Nasal cavity respiratory epithelium epithelial cell of viscerocranial mucosa (primary cell): ENCODE results near the gene PIAS4. TPM values are rescaled to one million over a fixed set of nuclear protein-coding genes. Genes with fewer than 3 reads are reported as not detected.

Experiments
- total RNA-seq: library from RNA; depleted of rRNA; stranded (reverse); fragments of >200 nt; gene quantifications from 2 replicates; pipeline ENCODE4 v1.2.3, GENCODE V29; 2014

Gene PIAS4
- 14.7 and 20.6 TPM in 2 replicates for total RNA-seq

DNA sequence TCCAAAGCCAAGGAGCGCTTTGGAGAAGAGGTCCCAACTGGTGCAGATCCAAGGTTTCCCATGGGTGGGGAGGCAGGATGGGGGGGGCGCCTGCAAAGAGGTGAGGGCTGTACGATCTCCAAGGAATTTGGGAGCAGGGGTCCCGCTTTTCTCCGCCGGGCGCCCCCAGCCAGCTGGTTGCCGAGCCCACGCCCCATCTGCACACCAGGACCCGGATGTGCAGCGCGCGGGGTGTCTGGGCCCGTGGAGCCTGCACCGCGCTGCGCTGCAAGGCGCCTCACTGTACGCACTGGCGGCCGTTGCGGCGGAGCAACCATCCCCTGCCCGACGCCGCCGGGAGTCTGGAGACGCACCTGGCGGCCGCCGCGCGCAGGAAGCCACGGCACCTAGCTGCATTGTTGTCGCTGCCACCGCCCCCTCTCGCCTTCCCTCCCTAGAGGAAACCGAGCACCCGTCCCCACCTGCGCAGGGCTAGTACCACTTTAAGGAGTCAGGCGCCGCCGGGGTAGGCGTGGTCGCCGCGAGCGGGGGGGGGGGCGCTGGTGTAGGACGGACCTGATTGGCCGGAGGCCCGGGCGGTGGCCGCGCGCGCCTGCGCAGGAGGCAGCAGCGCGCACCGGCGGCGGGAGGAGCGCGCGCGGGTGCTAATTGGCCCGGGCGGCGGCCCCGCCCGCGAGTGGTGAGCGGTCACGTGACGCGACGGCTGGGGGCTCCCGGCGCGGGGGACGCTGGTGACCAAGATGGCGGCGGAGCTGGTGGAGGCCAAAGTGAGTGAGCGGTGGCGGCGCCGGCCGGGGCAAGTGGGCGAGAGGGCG, at the start of gene PIAS4:
Gene PIAS4 (plus strand): TSS at position 716 of the 815 bp plus-strand sequence. CDS start 25 bp downstream, at position 741.

DNA sequence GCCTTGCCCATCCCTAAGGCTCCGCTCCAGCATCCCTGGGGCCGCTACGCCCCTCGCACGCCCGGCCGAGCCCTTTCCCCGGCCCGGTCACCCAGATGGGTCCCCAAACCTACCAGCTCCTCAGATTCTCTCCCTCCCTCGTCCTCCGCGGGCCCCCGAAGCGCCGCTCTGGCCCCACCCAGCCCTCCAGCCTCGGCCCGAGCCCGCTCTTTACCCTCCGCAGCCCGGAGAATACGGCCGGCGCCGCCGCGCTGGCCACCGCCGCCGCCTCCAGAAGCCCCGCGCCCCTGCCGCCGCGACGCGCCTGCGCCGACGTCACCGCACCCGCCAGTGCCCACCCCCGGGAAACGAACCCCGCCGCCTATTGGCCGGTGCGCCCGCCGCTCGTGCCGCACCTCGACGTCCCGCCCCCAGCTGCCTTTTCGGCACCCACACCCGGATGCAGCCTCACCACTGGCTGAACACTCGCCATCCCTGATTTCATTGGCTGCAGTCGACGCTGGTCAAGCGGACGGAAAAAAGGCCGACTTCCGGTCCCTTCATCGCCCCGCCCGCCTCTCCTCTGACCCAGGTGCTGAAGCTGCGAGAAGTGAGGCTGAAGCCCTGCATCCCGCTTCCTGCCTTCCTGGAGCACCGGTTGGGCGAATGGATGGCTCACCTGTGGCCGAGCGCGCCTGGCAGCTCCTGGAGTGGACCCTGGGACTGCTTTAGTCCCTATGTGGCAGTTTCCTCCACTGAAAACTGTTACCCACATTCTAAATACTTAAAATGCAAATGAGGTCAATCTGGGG, 36.5 kb upstream of the PIAS4 start, which contains the start of gene DAPK3:
Gene DAPK3 (minus strand): TSS at position 292 of the 791 bp plus-strand sequence. CDS start 1,364 bp downstream, outside the sequence.

GRCh38 chr19:3984908-3985642, 22.5 kb upstream of the PIAS4 start, which contains the start of gene EEF2:
EEF2 (minus strand) TSS chr19:3985463; CDS start chr19:3985380, 83 bp downstream.

GRCh38 chr19:4066682-4067395, 59.3 kb downstream of the PIAS4 start, which contains the start of gene ZBTB7A:
ZBTB7A (minus strand) TSS chr19:4066899; CDS start chr19:4055232, 11,667 bp downstream.

Other genes starting within 250 kb of the PIAS4 start
- 22.9 and 23.8 TPM in 2 replicates for gene APBA3, start 246.0 kb upstream of the PIAS4 start, total RNA-seq
- gene MRPL54, start 245.1 kb upstream of the PIAS4 start, total RNA-seq: 15.3 and 68.4 TPM in 2 replicates
- not detected in 2 replicates for gene RAX2, start 235.5 kb upstream of the PIAS4 start, total RNA-seq
- under 0.01 and 0.57 TPM in 2 replicates for gene MATK, start 221.4 kb upstream of the PIAS4 start, total RNA-seq
- gene ZFR2, start 138.7 kb upstream of the PIAS4 start, total RNA-seq: not detected in 2 replicates
- gene ATCAY, start 127.1 kb upstream of the PIAS4 start, total RNA-seq: not detected in 2 replicates
- not detected in 2 replicates for gene NMRK2, start 74.7 kb upstream of the PIAS4 start, total RNA-seq
- gene DAPK3, start 36.6 kb upstream of the PIAS4 start, total RNA-seq: 129 and 136 TPM in 2 replicates
- 2,721 and 3,305 TPM in 2 replicates for gene EEF2, start 22.3 kb upstream of the PIAS4 start, total RNA-seq
- 22.2 and 67.0 TPM in 2 replicates for gene ZBTB7A, start 59.2 kb downstream of the PIAS4 start, total RNA-seq
- 141 and 146 TPM in 2 replicates for gene MAP2K2, start 116.4 kb downstream of the PIAS4 start, total RNA-seq
- not detected in 2 replicates for gene CREB3L3, start 145.9 kb downstream of the PIAS4 start, total RNA-seq
- 9.9 and 21.1 TPM in 2 replicates for gene SIRT6, start 174.8 kb downstream of the PIAS4 start, total RNA-seq
- gene ANKRD24, start 175.0 kb downstream of the PIAS4 start, total RNA-seq: 0.34 and 2.5 TPM in 2 replicates
- gene EBI3, start 221.8 kb downstream of the PIAS4 start, total RNA-seq: not detected in 2 replicates
- gene YJU2, start 239.3 kb downstream of the PIAS4 start, total RNA-seq: 16.4 and 17.4 TPM in 2 replicates